ENCODE measurements around the gene DSCAML1. TPM values are rescaled to one million over a fixed set of nuclear protein-coding genes. Genes with fewer than 3 reads are reported as not detected.

Gene DSCAML1
- total RNA-seq, 2 experiments from 2014 or later, result 1.4 to 3.1 TPM

GRCh38 chr11:117482881-117483280 is 314.1 kb downstream of the DSCAML1 start:
- Mint-ChIP-seq H3K9me3 (no peaks in the 10 kb centered on the region), H3K27ac (no peak overlapping the region), H3K4me3 (no peak overlapping the region), H3K27me3 (no peaks in the 10 kb centered on the region), H3K4me1 (peaks cover 2% of the 10 kb centered on the region), H3K36me3 (no peaks in the 10 kb centered on the region)
- POLR2A ChIA-PET, result no interaction called here
- no peak for ATAC-seq (ENCODE audit: low read depth)
- DNase-seq, result no peak

- Mint-ChIP-seq H3K4me3 (no peak overlapping the region), H3K27ac (no peak overlapping the region), H3K9me3 (no peaks in the 10 kb centered on the region), H3K4me1 (peaks cover 2% of the 10 kb centered on the region), H3K36me3 (no peaks in the 10 kb centered on the region), H3K27me3 (no peaks in the 10 kb centered on the region)
- ATAC-seq (ENCODE audit: low read depth) (no peak), DNase-seq (no peak)
- POLR2A ChIA-PET, result no interaction called here
These were observed 315.1 kb downstream of the DSCAML1 start for GRCh38 chr11:117481885-117482284.

- ATAC-seq (ENCODE audit: low read depth) (no peak), DNase-seq (no peak)
- no peaks in the 10 kb centered on the region for H3K9me3 Mint-ChIP-seq
- peaks cover 2% of the 10 kb centered on the region for H3K4me1 Mint-ChIP-seq
- H3K27me3 Mint-ChIP-seq, result peaks cover 2% of the 10 kb centered on the region
- no peak overlapping the region for H3K27ac Mint-ChIP-seq
- no peak overlapping the region for H3K4me3 Mint-ChIP-seq
- no peaks in the 10 kb centered on the region for H3K36me3 Mint-ChIP-seq
- POLR2A ChIA-PET, result no interaction called here
These were observed 316.0 kb downstream of the DSCAML1 start for GRCh38 chr11:117481036-117481435.

- H3K27ac Mint-ChIP-seq, result no peak overlapping the region
- ATAC-seq (ENCODE audit: low read depth) (no peak), DNase-seq (no peak)
- H3K27me3 Mint-ChIP-seq, result peaks cover 2% of the 10 kb centered on the region
- H3K9me3 Mint-ChIP-seq, result no peaks in the 10 kb centered on the region
- H3K4me3 Mint-ChIP-seq, result no peak overlapping the region
- no peaks in the 10 kb centered on the region for H3K36me3 Mint-ChIP-seq
- POLR2A ChIA-PET, result no interaction called here
- peaks cover 2% of the 10 kb centered on the region for H3K4me1 Mint-ChIP-seq
These were observed 316.8 kb downstream of the DSCAML1 start for GRCh38 chr11:117480221-117480620.

GRCh38 chr11:117479372-117479771 is 317.6 kb downstream of the DSCAML1 start:
- ATAC-seq (ENCODE audit: low read depth), result no peak
- no peaks in the 10 kb centered on the region for H3K9me3 Mint-ChIP-seq
- DNase-seq, result no peak
- no peak overlapping the region for H3K4me3 Mint-ChIP-seq
- H3K36me3 Mint-ChIP-seq, result no peaks in the 10 kb centered on the region
- H3K4me1 Mint-ChIP-seq, result peaks cover 2% of the 10 kb centered on the region
- H3K27me3 Mint-ChIP-seq, result peaks cover 2% of the 10 kb centered on the region
- POLR2A ChIA-PET, result no interaction called here
- H3K27ac Mint-ChIP-seq, result no peak overlapping the region

- POLR2A ChIA-PET, result no interaction called here
- Mint-ChIP-seq H3K4me3 (no peak overlapping the region), H3K27ac (no peak overlapping the region), H3K9me3 (no peaks in the 10 kb centered on the region), H3K27me3 (peaks cover 2% of the 10 kb centered on the region), H3K36me3 (no peaks in the 10 kb centered on the region), H3K4me1 (peaks cover 2% of the 10 kb centered on the region)
- DNase-seq (no peak), ATAC-seq (ENCODE audit: low read depth) (no peak)
These were observed 318.1 kb downstream of the DSCAML1 start for GRCh38 chr11:117478926-117479325.

GRCh38 chr11:117478126-117478860 is 318.7 kb downstream of the DSCAML1 start:
- Mint-ChIP-seq H3K9me3 (no peaks in the 10 kb centered on the region), H3K4me1 (peaks cover 2% of the 10 kb centered on the region), H3K4me3 (no peak overlapping the region), H3K27ac (no peak overlapping the region), H3K27me3 (peaks cover 2% of the 10 kb centered on the region), H3K36me3 (no peaks in the 10 kb centered on the region)
- DNase-seq (no peak), ATAC-seq (ENCODE audit: low read depth) (no peak)
- POLR2A ChIA-PET, result no interaction called here

GRCh38 chr11:117477721-117478120 is 319.3 kb downstream of the DSCAML1 start:
- Mint-ChIP-seq H3K4me1 (peaks cover 2% of the 10 kb centered on the region), H3K4me3 (no peak overlapping the region), H3K36me3 (no peaks in the 10 kb centered on the region), H3K9me3 (no peaks in the 10 kb centered on the region), H3K27ac (no peak overlapping the region), H3K27me3 (peaks cover 2% of the 10 kb centered on the region)
- POLR2A ChIA-PET, result no interaction called here
- ATAC-seq (ENCODE audit: low read depth) (no peak), DNase-seq (no peak)

- Mint-ChIP-seq H3K4me3 (no peak overlapping the region), H3K27me3 (peaks cover 2% of the 10 kb centered on the region), H3K27ac (no peak overlapping the region), H3K36me3 (no peaks in the 10 kb centered on the region), H3K4me1 (peaks cover 2% of the 10 kb centered on the region), H3K9me3 (no peaks in the 10 kb centered on the region)
- no peak for DNase-seq
- ATAC-seq (ENCODE audit: low read depth), result no peak
- POLR2A ChIA-PET, result no interaction called here
These were observed 320.4 kb downstream of the DSCAML1 start for GRCh38 chr11:117476531-117477142.

- POLR2A ChIA-PET, result no interaction called here
- H3K36me3 Mint-ChIP-seq, result no peaks in the 10 kb centered on the region
- no peak overlapping the region for H3K4me3 Mint-ChIP-seq
- H3K9me3 Mint-ChIP-seq, result no peaks in the 10 kb centered on the region
- no peak for ATAC-seq (ENCODE audit: low read depth)
- peaks cover 2% of the 10 kb centered on the region for H3K4me1 Mint-ChIP-seq
- H3K27ac Mint-ChIP-seq, result no peak overlapping the region
- no peak for DNase-seq
- peaks cover 2% of the 10 kb centered on the region for H3K27me3 Mint-ChIP-seq
These were observed 321.1 kb downstream of the DSCAML1 start for GRCh38 chr11:117475716-117476530.

GRCh38 chr11:117473481-117474091 is 323.4 kb downstream of the DSCAML1 start:
- Mint-ChIP-seq H3K27me3 (peaks cover 2% of the 10 kb centered on the region), H3K27ac (no peak overlapping the region), H3K9me3 (no peaks in the 10 kb centered on the region), H3K4me3 (no peak overlapping the region), H3K4me1 (peaks cover 2% of the 10 kb centered on the region), H3K36me3 (no peaks in the 10 kb centered on the region)
- ATAC-seq (ENCODE audit: low read depth) (no peak), DNase-seq (no peak)
- POLR2A ChIA-PET, result no interaction called here

- no peaks in the 10 kb centered on the region for H3K4me1 Mint-ChIP-seq
- POLR2A ChIA-PET, result no interaction called here
- no peaks in the 10 kb centered on the region for H3K36me3 Mint-ChIP-seq
- peaks cover 2% of the 10 kb centered on the region for H3K27me3 Mint-ChIP-seq
- DNase-seq, result no peak
- H3K9me3 Mint-ChIP-seq, result no peaks in the 10 kb centered on the region
- H3K27ac Mint-ChIP-seq, result no peak overlapping the region
- ATAC-seq (ENCODE audit: low read depth), result no peak
- H3K4me3 Mint-ChIP-seq, result no peak overlapping the region
These were observed 325.2 kb downstream of the DSCAML1 start for GRCh38 chr11:117471776-117472175.

- Mint-ChIP-seq H3K36me3 (no peaks in the 10 kb centered on the region), H3K9me3 (no peaks in the 10 kb centered on the region), H3K4me3 (no peak overlapping the region), H3K27me3 (no peaks in the 10 kb centered on the region), H3K4me1 (no peaks in the 10 kb centered on the region), H3K27ac (no peak overlapping the region)
- POLR2A ChIA-PET, result no interaction called here
- DNase-seq, result no peak
- no peak for ATAC-seq (ENCODE audit: low read depth)
These were observed 326.4 kb downstream of the DSCAML1 start for GRCh38 chr11:117470576-117470975.

Data from activated naive CD8-positive, alpha-beta T cell treated with anti-CD3 and anti-CD28 coated beads, Interleukin-2, amount 10 ng/mL, durations not matched to agents 7 days and 5 days (primary cell).